Measurements from ENCODE around the gene TTL.
"Not testable (repeated sequence)": the region's sequence is repeated elsewhere in the genome, so short reads cannot be mapped to it uniquely, and the experiment has no call there.

The TTL gene

DNA sequence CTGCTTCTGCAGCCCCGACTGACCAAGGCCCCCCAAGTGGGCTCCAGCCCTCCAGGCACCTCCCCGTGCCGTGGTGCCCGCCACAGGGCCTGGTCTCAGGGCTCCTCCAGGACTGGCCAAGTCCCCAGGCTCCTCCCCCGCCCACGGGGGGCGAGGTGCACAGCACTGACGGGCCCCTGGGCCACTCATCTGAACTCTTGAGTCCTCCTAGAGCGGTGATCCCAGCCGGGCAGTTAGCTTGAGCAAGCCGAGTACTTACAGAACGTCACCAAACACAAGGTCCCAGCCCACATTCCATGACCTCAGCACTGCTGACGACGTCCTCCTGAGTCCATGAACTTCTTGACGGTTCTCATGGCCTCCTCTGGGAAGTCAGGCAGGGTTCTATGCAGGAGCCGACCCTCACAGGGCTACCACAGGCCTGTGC lies 44.5 kb upstream of the TTL start:
- not testable (repeated sequence) for H3K9me3 ChIP-seq, DNase-seq, H3K36me3 ChIP-seq, H3K27ac ChIP-seq, H3K4me3 ChIP-seq, H3K4me1 ChIP-seq
- H3K27me3 ChIP-seq: peaks cover 0 to 13% of the 10 kb centered on the region in 2 donors
- intact Hi-C loops (cut with DNase I; ENCODE audit: low total_unique reads): loop anchor here (10.0 kb wide), 2 partner anchors 183 to 313 kb away; partner anchors contain the start of gene ZC3H8

DNA sequence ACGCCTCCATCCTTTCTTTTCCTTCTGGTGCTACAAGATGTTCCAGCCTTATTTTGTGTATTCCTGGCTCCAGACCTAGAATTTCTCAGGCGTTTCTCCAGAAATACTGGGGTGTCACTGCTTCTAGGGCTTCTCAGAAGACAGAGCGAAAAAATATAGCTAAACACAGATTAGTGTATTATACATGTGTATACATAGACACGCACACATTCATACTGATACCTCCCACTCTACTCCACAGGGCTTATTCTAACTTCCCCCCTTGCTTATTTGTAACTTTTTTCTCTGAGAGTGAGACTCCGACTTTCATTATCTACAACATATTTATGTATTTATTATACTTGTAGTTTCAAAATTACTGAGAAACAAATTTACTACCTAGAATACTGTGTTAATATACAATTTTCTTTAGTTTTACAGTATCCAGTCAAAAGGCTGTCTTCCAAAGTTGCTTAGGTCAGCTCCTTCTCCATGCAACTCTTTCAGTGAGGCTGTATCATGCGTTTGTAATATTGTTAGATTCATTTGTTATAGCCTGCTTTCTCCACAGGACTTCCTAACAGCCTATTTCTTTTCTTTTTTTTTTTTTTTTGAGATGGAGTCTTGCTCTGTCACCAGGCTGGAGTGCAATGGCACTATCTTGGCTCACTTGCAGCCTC lies 43.2 kb upstream of the TTL start:
- H3K4me1 ChIP-seq, H3K9me3 ChIP-seq, DNase-seq, H3K27ac ChIP-seq, H3K36me3 ChIP-seq, H3K4me3 ChIP-seq: not testable (repeated sequence)
- H3K27me3 ChIP-seq: peaks cover 0 to 13% of the 10 kb centered on the region in 2 donors
- intact Hi-C loops (cut with DNase I; ENCODE audit: low total_unique reads): loop anchor here (10.0 kb wide), 2 partner anchors 184 to 314 kb away; partner anchors contain the start of gene ZC3H8

DNA sequence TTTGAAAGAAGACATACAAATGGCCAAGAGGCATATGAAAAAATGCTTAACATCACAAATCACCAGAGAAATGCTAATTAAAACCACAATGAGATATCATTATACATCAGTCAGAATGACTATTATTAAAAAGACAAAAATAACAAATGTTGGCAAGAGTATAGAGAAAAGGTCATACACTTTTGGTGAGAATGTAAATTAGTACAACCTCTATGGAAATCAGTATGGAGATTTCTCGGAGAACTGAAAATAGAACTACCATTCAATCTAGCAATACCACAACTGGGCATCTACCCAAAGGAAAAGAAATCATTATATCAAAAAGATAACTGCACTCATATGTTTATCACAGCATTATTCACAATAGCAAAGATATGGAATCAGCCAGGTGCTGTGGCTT lies 37.7 kb upstream of the TTL start:
- H3K4me1 ChIP-seq; H3K27ac ChIP-seq; H3K9me3 ChIP-seq; H3K27me3 ChIP-seq; DNase-seq; intact Hi-C loops (cut with DNase I; ENCODE audit: low total_unique reads); H3K36me3 ChIP-seq; H3K4me3 ChIP-seq: not testable (repeated sequence)

DNA sequence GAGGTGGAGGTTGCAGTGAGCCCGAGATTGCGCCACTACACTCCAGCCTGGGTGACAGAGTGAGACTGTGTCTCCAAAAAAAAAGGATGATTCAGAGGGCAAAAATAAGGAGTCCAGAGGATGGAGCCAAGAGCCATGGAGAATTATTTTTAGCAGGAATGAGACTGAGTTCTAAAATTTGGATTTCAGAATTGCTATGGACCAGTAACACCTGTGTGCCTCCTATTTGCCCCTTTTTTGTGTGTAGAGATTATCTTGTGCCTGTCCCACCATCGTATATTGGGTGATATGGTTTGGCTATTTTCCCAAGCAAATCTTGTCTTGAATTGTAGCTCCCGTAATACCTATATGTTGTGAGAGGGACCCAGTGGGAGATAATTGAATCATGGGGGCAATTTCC lies 32.1 kb upstream of the TTL start:
- intact Hi-C loops (cut with DNase I; ENCODE audit: low total_unique reads): no loop called here
- Histone ChIP-seq H3K4me3 (no peak overlapping the region), H3K4me1 (no peaks in the 10 kb centered on the region), H3K36me3 (no peaks in the 10 kb centered on the region), H3K27ac (no peak overlapping the region), H3K9me3 (peaks cover 0 to 8% (median 0%) of the 10 kb centered on the region in 3 donors), H3K27me3 (no peaks in the 10 kb centered on the region)
- DNase-seq: no peak
- TF ChIP-seq, protein P1, sequence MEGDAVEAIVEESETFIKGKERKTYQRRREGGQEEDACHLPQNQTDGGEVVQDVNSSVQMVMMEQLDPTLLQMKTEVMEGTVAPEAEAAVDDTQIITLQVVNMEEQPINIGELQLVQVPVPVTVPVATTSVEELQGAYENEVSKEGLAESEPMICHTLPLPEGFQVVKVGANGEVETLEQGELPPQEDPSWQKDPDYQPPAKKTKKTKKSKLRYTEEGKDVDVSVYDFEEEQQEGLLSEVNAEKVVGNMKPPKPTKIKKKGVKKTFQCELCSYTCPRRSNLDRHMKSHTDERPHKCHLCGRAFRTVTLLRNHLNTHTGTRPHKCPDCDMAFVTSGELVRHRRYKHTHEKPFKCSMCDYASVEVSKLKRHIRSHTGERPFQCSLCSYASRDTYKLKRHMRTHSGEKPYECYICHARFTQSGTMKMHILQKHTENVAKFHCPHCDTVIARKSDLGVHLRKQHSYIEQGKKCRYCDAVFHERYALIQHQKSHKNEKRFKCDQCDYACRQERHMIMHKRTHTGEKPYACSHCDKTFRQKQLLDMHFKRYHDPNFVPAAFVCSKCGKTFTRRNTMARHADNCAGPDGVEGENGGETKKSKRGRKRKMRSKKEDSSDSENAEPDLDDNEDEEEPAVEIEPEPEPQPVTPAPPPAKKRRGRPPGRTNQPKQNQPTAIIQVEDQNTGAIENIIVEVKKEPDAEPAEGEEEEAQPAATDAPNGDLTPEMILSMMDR (IDR thresholded peaks at IDR 0.05): no peak

DNA sequence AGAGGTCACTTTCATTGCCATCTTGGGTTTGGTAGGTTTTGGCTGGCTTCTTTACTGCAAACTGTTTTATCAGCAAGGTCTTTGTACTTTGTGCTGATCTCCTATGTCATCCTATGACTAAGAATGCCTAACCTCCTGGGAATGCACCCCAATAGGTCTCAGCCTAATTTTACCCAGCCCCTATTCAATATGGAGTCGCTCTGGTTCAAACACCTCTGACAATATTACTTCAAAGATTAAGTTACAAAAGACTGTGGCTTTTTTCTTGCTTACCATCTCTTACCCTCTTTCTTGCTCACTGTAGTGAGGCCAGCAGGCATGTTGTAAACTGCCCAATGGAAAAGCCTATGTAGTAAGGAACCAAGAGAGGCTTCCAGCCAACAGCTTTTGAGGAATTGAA lies 30.6 kb upstream of the TTL start:
- intact Hi-C loops (cut with DNase I; ENCODE audit: low total_unique reads): no loop called here
- Histone ChIP-seq H3K4me1 (no peaks in the 10 kb centered on the region), H3K27ac (no peak overlapping the region)

DNA sequence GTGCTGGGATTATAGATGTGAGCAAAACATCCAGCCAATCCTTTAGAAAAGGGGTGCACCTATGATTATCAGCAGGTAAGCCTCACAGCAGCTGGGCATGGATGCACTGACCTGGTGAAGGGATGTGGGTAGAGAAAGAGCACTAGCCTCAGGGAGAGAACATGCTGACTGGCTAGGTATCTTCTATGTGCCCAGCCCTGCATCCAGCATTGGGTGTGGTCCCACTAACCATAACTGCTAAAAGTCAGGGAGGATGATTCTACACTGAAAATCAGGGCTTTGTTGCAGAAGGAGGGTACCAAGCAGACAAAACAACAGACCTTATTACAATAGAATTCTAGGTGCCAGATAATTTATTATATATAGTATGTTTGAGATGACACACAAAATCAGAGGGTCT lies 27.4 kb upstream of the TTL start:
- TF ChIP-seq, protein P1 (IDR thresholded peaks at IDR 0.05): no peak
- no peaks in the 10 kb centered on the region for H3K36me3 ChIP-seq
- H3K4me3 ChIP-seq: no peak overlapping the region
- intact Hi-C loops (cut with DNase I; ENCODE audit: low total_unique reads): no loop called here
- no peaks in the 10 kb centered on the region for H3K4me1 ChIP-seq
- no peak overlapping the region for H3K27ac ChIP-seq
- H3K9me3 ChIP-seq: peaks cover 0 to 7% (median 0%) of the 10 kb centered on the region in 3 donors
- no peaks in the 10 kb centered on the region for H3K27me3 ChIP-seq
- no peak for DNase-seq

More for the DNA sequence above, 30.6 kb upstream of the TTL start:
- H3K27me3 ChIP-seq: no peaks in the 10 kb centered on the region
- H3K9me3 ChIP-seq: peaks cover 0 to 8% (median 0%) of the 10 kb centered on the region in 3 donors
- H3K4me3 ChIP-seq: no peak overlapping the region
- DNase-seq: no peak
- no peaks in the 10 kb centered on the region for H3K36me3 ChIP-seq
- TF ChIP-seq, protein P1 (IDR thresholded peaks at IDR 0.05): no peak

DNA sequence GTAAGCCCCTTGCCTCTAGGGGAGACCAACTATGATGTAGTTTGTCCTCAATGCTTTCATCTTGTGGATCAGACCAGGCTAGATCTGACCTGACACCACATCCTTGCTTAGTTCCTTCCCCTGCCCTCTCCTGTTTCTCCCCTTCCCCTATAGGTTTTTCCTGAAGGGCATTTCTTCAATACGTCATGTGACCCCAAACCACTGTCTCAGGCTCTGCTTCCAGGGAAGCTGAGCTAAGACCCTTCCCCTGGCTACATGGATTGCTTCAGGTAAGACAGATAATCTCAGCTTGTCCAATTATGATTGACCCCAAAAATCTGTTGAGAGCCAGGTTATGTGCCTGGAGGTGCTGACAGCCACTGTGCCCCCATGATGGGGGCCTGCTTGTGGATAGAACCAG lies 22.6 kb upstream of the TTL start:
- TF ChIP-seq, protein P1 (IDR thresholded peaks at IDR 0.05): no peak
- no peaks in the 10 kb centered on the region for H3K4me1 ChIP-seq
- intact Hi-C loops (cut with DNase I; ENCODE audit: low total_unique reads): no loop called here
- no peak overlapping the region for H3K4me3 ChIP-seq
- H3K9me3 ChIP-seq: no peaks in the 10 kb centered on the region
- no peaks in the 10 kb centered on the region for H3K27me3 ChIP-seq
- no peak overlapping the region for H3K27ac ChIP-seq
- no peak for DNase-seq
- H3K36me3 ChIP-seq: no peaks in the 10 kb centered on the region

Data from tibial artery (tissue), 4 donors.